DMS114 treated with DMSO at 0.1 percent for 48 hours (cell line): ENCODE results near the gene SPR.
A peak's percentile ranks its signal among the peaks of the same experiment; 100 is the strongest.
"Not testable (repeated sequence)": the region's sequence is repeated elsewhere in the genome, so short reads cannot be mapped to it uniquely, and the experiment has no call there.

ENCODE experiments used
- DNase-seq: peaks from one replicate; lab custom pipeline; 2025; ENCODE audit not compliant: unreplicated experiment; lab: John Stamatoyannopoulos, UW

The SPR gene

GRCh38 chr2:72888438-72889202 lies 1.4 kb downstream of the SPR start:
- DNase-seq, result no peak

GRCh38 chr2:72889991-72890390 lies 2.8 kb downstream of the SPR start:
- DNase-seq, result no peak

GRCh38 chr2:72891091-72891818 lies 4.0 kb downstream of the SPR start:
- no peak for DNase-seq

GRCh38 chr2:72892506-72893173 lies 5.4 kb downstream of the SPR start:
- DNase-seq, result peak; percentile 60

- DNase-seq, result peak; percentile 70
Measured at GRCh38 chr2:72893594-72894319, 6.5 kb downstream of the SPR start.

- no peak for DNase-seq
Measured at GRCh38 chr2:72894514-72894913, 7.3 kb downstream of the SPR start.

- DNase-seq, result no peak
Measured at GRCh38 chr2:72895154-72895553, 7.9 kb downstream of the SPR start.

- no peak for DNase-seq
Measured at GRCh38 chr2:72895759-72896281, 8.6 kb downstream of the SPR start.

GRCh38 chr2:72896446-72896845 lies 9.2 kb downstream of the SPR start:
- DNase-seq, result no peak

GRCh38 chr2:72897785-72898584 lies 10.8 kb downstream of the SPR start:
- no peak for DNase-seq

GRCh38 chr2:72898585-72898906 lies 11.3 kb downstream of the SPR start:
- no peak for DNase-seq

- no peak for DNase-seq
Measured at GRCh38 chr2:72900191-72900825, 13.1 kb downstream of the SPR start.

GRCh38 chr2:72901426-72901825 lies 14.2 kb downstream of the SPR start:
- no peak for DNase-seq

GRCh38 chr2:72907369-72907768 lies 20.2 kb downstream of the SPR start:
- not testable (repeated sequence) for DNase-seq

GRCh38 chr2:72908741-72909140 lies 21.5 kb downstream of the SPR start:
- no peak for DNase-seq

GRCh38 chr2:72911256-72911655 lies 24.0 kb downstream of the SPR start:
- no peak for DNase-seq

GRCh38 chr2:72913486-72914205 lies 26.4 kb downstream of the SPR start:
- DNase-seq, result peak; percentile 13

GRCh38 chr2:72914206-72914559 lies 27.0 kb downstream of the SPR start:
- no peak for DNase-seq

GRCh38 chr2:72914589-72915319 lies 27.5 kb downstream of the SPR start:
- DNase-seq, result no peak
